NOMO-1 treated with dmso at 0.1 percent for 144 hours (cell line): ENCODE measurements around the gene HOOK1.
"Not testable (repeated sequence)": the region's sequence is repeated elsewhere in the genome, so short reads cannot be mapped to it uniquely, and the experiment has no call there.

Source experiments
- DNase-seq: peaks from one replicate; lab custom pipeline; 2025; ENCODE audit not compliant: unreplicated experiment; lab: John Stamatoyannopoulos, UW

HOOK1 gene

GRCh38 chr1:59819566-59820438 lies 5.1 kb downstream of the HOOK1 start:
- DNase-seq: no peak

- no peak for DNase-seq
Measured at GRCh38 chr1:59827055-59827643, 12.4 kb downstream of the HOOK1 start.

- DNase-seq: no peak
Measured at GRCh38 chr1:59828160-59828559, 13.4 kb downstream of the HOOK1 start.

- DNase-seq: no peak
Measured at GRCh38 chr1:59831529-59831928, 16.8 kb downstream of the HOOK1 start.

- DNase-seq: no peak
Measured at GRCh38 chr1:59833022-59833421, 18.3 kb downstream of the HOOK1 start.

GRCh38 chr1:59833991-59834390 lies 19.2 kb downstream of the HOOK1 start:
- no peak for DNase-seq

GRCh38 chr1:59837857-59838256 lies 23.1 kb downstream of the HOOK1 start:
- DNase-seq: not testable (repeated sequence)

- DNase-seq: no peak
Measured at GRCh38 chr1:59845091-59845490, 30.3 kb downstream of the HOOK1 start.

GRCh38 chr1:59846209-59846894 lies 31.6 kb downstream of the HOOK1 start:
- DNase-seq: no peak

- DNase-seq: no peak
Measured at GRCh38 chr1:59846895-59847282, 32.1 kb downstream of the HOOK1 start.

- DNase-seq: no peak
Measured at GRCh38 chr1:59852117-59852516, 37.4 kb downstream of the HOOK1 start.

GRCh38 chr1:59855297-59855696 lies 40.5 kb downstream of the HOOK1 start:
- DNase-seq: not testable (repeated sequence)

GRCh38 chr1:59856725-59857338 lies 42.1 kb downstream of the HOOK1 start:
- DNase-seq: no peak

- DNase-seq: no peak
Measured at GRCh38 chr1:59857679-59858354, 43.1 kb downstream of the HOOK1 start.

GRCh38 chr1:59866462-59866861 lies 51.7 kb downstream of the HOOK1 start:
- DNase-seq: no peak

GRCh38 chr1:59871746-59872145 lies 57.0 kb downstream of the HOOK1 start:
- no peak for DNase-seq

- no peak for DNase-seq
Measured at GRCh38 chr1:59877108-59877682, 62.4 kb downstream of the HOOK1 start.

GRCh38 chr1:59878370-59878769 lies 63.6 kb downstream of the HOOK1 start:
- DNase-seq: no peak

GRCh38 chr1:59879574-59879973 lies 64.8 kb downstream of the HOOK1 start:
- DNase-seq: no peak

- no peak for DNase-seq
Measured at GRCh38 chr1:59879996-59880505, 65.3 kb downstream of the HOOK1 start.
